Measurements from ENCODE around the gene TRIM37.

TRIM37 gene

DNA sequence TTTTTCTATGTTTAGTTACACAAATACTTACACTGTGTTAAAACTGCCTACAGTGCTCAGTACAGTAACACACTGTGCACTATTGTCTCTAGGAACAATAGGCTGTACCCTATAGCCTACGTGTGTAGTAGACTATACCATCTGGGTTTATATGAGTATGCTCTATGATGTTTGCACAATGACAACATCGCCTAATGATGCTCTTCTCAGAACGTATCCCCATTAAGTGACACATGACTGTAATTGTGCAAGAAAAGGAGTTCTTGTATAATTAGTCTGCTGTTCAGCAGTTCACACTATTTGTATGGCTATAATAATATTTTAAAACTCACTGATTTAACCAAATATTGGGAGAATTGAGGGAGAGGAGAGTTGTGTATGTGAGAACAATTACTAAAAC lies 173.7 kb downstream of the TRIM37 start:
- DNase-seq (ENCODE audit: low spot score): no peak
